Muscle of leg (tissue), 11 donors: ENCODE results near the gene IQCE. TPM values are rescaled to one million over a fixed set of nuclear protein-coding genes. Genes with fewer than 3 reads are reported as not detected.
A peak's percentile ranks its signal among the peaks of the same experiment; 100 is the strongest.

Source experiments
- DNase-seq: peaks from one replicate; pipeline ENCODE4 v3.0.0; 2013
- H3K27ac ChIP-seq: one replicate; pipeline ENCODE4 v1.5.1; 2013; ENCODE audit warnings: mild to moderate bottlenecking, low read length, control low read depth
- H3K27me3 ChIP-seq: one replicate; pipeline ENCODE4 v1.6.1; 2013; ENCODE audit warnings: low read length; ENCODE audit not compliant: control insufficient read depth, insufficient read depth
- H3K36me3 ChIP-seq: one replicate; pipeline ENCODE4 v1.6.1; 2013; ENCODE audit warnings: low read length; ENCODE audit not compliant: control insufficient read depth, insufficient read depth
- H3K4me1 ChIP-seq: one replicate; pipeline ENCODE4 v1.6.1; 2013; ENCODE audit warnings: low read length; ENCODE audit not compliant: control insufficient read depth, insufficient read depth
- H3K4me3 ChIP-seq: one replicate; pipeline ENCODE4 v1.5.1; 2013; ENCODE audit warnings: low read length, control low read depth
- H3K9me3 ChIP-seq: replicated peaks from 2 replicates; pipeline ENCODE4 v1.6.1; 2013; ENCODE audit warnings: low read depth, low read length; ENCODE audit not compliant: control insufficient read depth
- WGBS: methylation state at CpG from one replicate; pipeline ENCODE4 v1.1.5; 2013; ENCODE audit warnings: missing lambda C conversion rate; ENCODE audit not compliant: insufficient coverage; 5-methylcytosine and 5-hydroxymethylcytosine counted together
- polyA plus RNA-seq, 8 donors: library from polyadenylated mRNA; unstranded; fragments of 120-200 nt; gene quantifications; one replicate each; pipeline versions ENCODE4 v1.2.1 to v1.2.3, GENCODE V29; 2013; ENCODE audit warnings: inconsistent platforms in 1 of 8, low replicate concordance in 1 of 8; ENCODE audit not compliant: insufficient read length in 8 of 8, insufficient read depth in 1 of 8
- total RNA-seq: library from RNA; stranded (reverse); fragments of 120-200 nt; gene quantifications from one replicate; pipeline ENCODE4 v1.2.4, GENCODE V29; 2013

Gene IQCE
- total and polyA plus RNA-seq, 9 donors, result 4.7 to 9.6 (median 7.1) TPM

DNA sequence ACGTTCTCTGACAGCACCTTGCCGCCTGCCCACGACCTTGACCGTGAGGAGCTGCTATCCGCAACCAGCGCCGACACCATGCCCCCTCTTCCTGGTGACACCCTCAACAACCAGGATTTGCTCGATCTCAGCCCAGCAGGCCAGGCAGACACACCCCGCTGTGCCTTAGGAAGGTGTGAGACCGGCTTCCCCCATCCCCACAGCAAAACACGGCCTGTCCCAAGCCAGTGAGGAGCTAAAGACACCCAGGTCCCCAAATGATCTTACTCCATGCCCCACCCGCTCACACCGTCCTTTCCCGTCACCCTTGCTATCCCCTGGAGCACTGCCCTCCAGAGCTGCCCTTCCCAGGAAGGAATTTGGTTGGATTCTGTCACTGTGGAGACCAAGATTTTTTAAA, 51.7 kb downstream of the IQCE start:
- peaks cover 86% of the 10 kb centered on the region for H3K4me1 ChIP-seq
- no peaks in the 10 kb centered on the region for H3K27me3 ChIP-seq
- WGBS, result 96% methylated on average over 7 of the region's 14 CpGs
- DNase-seq, result no peak
- peaks cover 4% of the 10 kb centered on the region for H3K36me3 ChIP-seq
- no peaks in the 10 kb centered on the region for H3K9me3 ChIP-seq
- H3K4me3 ChIP-seq, result no peak overlapping the region
- H3K27ac ChIP-seq, result peak overlapping the region; percentile 45

DNA sequence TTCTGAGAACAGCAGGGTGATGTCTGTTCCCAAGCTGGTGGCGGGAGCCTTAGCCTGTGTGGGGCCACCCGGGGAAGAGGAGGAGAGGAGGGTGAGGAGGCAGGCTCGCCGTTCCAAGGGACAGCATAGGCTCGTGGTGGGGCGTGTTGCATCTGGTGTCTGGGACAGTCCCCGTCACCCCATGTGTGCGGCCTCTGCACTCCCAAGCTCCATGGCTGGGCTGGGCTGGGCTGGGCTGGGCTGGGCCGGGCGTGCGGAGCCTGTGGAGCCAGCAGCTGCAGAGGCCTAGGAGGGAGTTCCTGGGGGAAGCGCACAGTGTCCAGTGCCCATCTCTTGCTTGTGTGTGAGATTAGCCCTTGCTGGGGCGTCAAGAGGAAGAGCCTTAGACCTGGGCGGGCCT, 52.1 kb downstream of the IQCE start:
- Histone ChIP-seq H3K9me3 (no peaks in the 10 kb centered on the region), H3K4me1 (peaks cover 84% of the 10 kb centered on the region), H3K36me3 (peaks cover 4% of the 10 kb centered on the region), H3K27ac (peak overlapping the region; percentile 77), H3K4me3 (no peak overlapping the region), H3K27me3 (no peaks in the 10 kb centered on the region)
- 49% methylated on average over 9 of the region's 14 CpGs for WGBS
- DNase-seq, result peak; percentile 63

DNA sequence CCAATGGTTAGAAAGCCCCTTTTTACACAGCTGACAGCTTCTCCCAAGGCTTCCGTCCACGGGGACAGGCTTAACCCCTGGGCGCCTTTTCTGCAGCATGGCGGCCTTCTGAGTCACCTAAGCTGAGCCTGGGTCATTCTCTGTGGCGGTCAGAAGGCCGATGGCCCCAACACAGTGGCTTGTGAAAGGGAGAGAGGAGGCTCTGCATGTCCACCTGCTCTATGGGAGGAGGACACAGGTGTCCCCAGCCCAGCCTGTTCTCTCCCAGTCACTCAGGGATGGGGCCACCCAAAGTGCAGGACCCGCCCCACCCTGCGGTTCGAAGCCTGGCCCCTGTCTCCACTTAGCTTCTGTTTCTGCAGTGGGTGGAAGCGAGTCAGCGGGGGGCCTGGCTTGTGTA, 52.6 kb downstream of the IQCE start:
- Histone ChIP-seq H3K4me3 (no peak overlapping the region), H3K27me3 (no peaks in the 10 kb centered on the region), H3K36me3 (no peaks in the 10 kb centered on the region), H3K9me3 (no peaks in the 10 kb centered on the region), H3K4me1 (peaks cover 79% of the 10 kb centered on the region), H3K27ac (peak overlapping the region; percentile 77)
- DNase-seq, result no peak
- 83% methylated on average over 7 of the region's 11 CpGs for WGBS

DNA sequence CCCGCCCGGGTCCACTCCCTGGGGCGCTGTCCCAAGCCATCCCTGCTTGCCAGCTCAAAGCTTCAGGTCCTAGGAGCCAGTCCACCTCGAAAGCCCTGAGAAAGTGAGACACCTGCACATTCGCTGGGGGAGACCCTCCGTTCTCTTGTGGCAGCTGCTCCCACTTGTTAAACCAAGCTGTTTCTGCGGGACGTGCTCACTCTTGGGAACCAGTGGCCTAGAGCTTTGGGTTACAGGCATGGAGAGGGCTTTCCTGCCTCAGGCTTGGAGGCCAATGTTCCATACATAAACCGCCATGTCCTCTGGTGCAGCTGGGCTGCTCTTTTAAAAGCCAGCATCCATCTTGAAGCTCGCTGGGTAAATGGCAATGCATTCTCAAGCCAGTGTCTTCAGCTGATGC, 53.1 kb downstream of the IQCE start:
- H3K36me3 ChIP-seq, result no peaks in the 10 kb centered on the region
- H3K27ac ChIP-seq, result peak overlapping the region; percentile 77
- DNase-seq, result peak; percentile 16
- H3K27me3 ChIP-seq, result no peaks in the 10 kb centered on the region
- H3K4me3 ChIP-seq, result no peak overlapping the region
- no peaks in the 10 kb centered on the region for H3K9me3 ChIP-seq
- 88% methylated on average over 7 of the region's 10 CpGs for WGBS
- H3K4me1 ChIP-seq, result peaks cover 79% of the 10 kb centered on the region

DNA sequence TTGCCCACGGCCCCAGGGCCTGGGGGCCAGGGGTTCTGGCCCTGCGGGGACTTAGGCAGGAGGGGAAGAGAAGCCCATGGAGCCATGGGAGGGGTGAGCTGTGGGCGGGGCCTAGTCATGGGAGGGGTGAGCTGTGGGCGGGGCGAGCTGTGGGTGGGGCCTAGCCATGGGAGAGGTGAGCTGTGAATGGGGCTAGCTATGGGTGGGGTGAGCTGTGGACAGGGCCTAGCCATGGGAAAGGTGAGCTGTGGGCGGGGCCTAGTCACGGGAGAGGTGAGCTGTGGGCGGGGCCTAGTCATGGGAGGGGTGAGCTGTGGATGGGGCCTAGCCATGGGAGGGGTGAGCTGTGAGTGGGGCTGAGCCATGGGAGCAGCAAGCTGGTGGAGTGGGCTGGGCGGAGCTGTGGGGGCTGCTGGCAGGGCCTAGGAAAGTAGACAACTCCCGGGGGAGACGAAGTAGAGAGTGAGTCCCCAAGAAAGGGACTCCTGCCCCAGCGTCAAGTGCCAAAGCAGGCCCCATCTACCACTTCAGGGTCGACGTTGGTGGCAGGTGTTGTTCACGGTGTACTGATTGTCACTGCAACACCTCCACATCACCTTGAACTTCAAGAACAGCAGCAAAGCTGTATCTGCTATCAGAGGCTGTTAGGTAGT, 53.8 kb downstream of the IQCE start:
- Histone ChIP-seq H3K4me1 (peaks cover 79% of the 10 kb centered on the region), H3K9me3 (no peaks in the 10 kb centered on the region), H3K36me3 (no peaks in the 10 kb centered on the region), H3K27ac (no peak overlapping the region), H3K27me3 (no peaks in the 10 kb centered on the region), H3K4me3 (no peak overlapping the region)
- 69% methylated on average over 10 of the region's 15 CpGs for WGBS
- peak; percentile 11 for DNase-seq

- H3K4me3 ChIP-seq, result no peak overlapping the region
- peak overlapping the region; percentile 65 for H3K27ac ChIP-seq
- 40% methylated on average over 16 of the region's 19 CpGs for WGBS
- DNase-seq, result peak; percentile 43
- H3K9me3 ChIP-seq, result no peaks in the 10 kb centered on the region
- H3K27me3 ChIP-seq, result no peaks in the 10 kb centered on the region
- H3K36me3 ChIP-seq, result no peaks in the 10 kb centered on the region
- peaks cover 79% of the 10 kb centered on the region for H3K4me1 ChIP-seq
Observed at GRCh38 chr7:2613098-2613930, 54.5 kb downstream of the IQCE start.

GRCh38 chr7:2613931-2614600, 55.3 kb downstream of the IQCE start:
- peak; percentile 68 for DNase-seq
- H3K4me1 ChIP-seq, result peaks cover 83% of the 10 kb centered on the region
- no peak overlapping the region for H3K4me3 ChIP-seq

DNA sequence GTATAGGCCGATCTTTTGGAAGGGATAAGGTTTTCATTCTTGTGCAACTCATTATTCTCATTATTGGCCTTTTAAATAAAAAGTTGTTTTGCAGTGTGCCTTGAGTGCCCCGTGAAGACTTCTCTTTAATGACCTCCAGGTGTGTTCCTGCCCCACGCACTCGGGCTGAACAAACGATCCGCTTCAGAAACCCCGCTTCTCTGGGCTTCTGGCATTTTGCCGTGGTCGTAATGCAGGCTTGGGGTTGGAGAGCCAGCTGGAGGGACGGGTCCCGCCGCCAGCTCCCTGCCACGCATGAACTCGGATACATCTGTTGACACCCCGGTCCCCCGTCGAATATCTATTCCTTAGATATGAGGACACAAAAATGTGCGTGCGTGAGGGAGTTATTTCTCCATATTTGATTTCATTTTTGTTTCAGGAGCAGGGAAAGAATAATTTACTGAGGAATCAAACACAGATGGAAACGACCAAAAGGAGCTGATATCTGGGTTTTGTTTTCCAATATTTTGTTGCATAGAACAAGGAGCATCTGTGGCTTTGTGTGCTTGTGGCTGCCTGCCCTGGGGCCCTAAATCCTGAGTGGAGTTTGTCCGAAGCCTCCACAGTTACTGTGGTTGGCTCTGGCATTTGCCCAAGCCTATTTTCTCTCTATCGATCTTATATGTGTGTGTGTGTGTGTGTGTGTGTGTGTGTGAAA, 56.0 kb downstream of the IQCE start:
- H3K4me3 ChIP-seq, result no peak overlapping the region
- H3K27me3 ChIP-seq, result no peaks in the 10 kb centered on the region
- H3K9me3 ChIP-seq, result no peaks in the 10 kb centered on the region
- DNase-seq, result peak; percentile 66
- 9% methylated on average over 9 of the region's 22 CpGs for WGBS
- peaks cover 83% of the 10 kb centered on the region for H3K4me1 ChIP-seq
- peak overlapping the region; percentile 69 for H3K27ac ChIP-seq
- H3K36me3 ChIP-seq, result no peaks in the 10 kb centered on the region

More at GRCh38 chr7:2613931-2614600, 55.3 kb downstream of the IQCE start:
- no peaks in the 10 kb centered on the region for H3K36me3 ChIP-seq
- no peaks in the 10 kb centered on the region for H3K9me3 ChIP-seq
- H3K27ac ChIP-seq, result peak overlapping the region; percentile 69
- WGBS, result 19% methylated on average over 11 of the region's 22 CpGs
- H3K27me3 ChIP-seq, result no peaks in the 10 kb centered on the region

DNA sequence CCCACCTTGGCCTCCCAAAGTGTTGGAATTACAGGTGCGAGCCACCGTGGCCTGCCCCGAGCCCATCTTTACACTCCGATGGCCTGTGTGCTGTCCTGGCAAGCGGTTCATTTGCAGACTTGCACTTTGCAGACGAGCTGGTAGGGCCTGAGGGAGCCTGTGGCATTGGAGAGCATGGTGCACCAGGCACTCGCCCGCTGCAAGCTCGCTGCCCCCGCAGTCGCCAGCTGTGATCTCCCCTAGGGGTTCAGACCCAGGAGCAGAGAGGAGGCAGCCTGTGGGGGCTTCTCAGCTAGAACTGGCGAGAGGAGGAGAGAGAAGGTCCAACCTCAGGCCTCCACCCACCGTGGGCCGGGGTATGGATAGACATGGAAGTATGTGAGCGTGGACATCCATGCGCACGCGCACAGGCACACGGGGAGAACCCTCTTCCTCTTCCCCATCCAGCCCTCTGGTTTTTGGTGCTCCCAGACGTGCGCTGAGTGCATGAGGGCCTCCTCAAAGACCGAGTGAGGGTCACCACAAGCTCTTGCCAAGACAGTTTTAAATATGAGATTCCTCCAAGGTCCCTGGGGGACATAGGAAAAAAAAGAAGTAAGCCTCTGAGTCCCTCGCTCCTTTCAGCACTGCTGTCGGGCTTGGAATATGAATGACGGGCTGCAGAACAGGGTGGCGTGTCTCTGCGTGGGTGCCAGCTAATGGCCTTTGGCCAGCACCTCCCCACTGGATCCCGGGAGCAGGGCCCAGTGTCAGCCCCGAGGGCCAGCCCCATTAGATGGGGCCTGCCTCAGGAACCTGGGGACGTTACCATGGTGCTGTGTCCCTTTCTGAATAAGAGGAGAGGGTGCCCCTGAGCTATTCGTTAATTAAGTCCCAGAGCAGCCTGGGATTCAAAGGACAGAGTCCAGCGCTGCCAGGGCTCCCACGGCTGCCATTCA, 57.9 kb downstream of the IQCE start:
- Histone ChIP-seq H3K27me3 (no peaks in the 10 kb centered on the region), H3K4me1 (peaks cover 77% of the 10 kb centered on the region), H3K27ac (no peak overlapping the region), H3K4me3 (no peak overlapping the region), H3K36me3 (no peaks in the 10 kb centered on the region), H3K9me3 (no peaks in the 10 kb centered on the region)
- 70% methylated on average over 22 of the region's 33 CpGs for WGBS
- DNase-seq, result peak; percentile 69
